Ovary (tissue), 9 donors: Measurements from ENCODE around the gene TRABD2B. TPM values are rescaled to one million over a fixed set of nuclear protein-coding genes. Genes with fewer than 3 reads are reported as not detected.

Experiments used
- DNase-seq, 5 donors: peaks; one replicate each; pipeline ENCODE4 v3.0.0-alpha.2; 2019 to 2020
- H3K27ac ChIP-seq, 2 donors: fragments of 200-600 bp; one replicate each; pipeline versions ENCODE4 v1.5.1 to v1.8.0; 2019 to 2022
- H3K27me3 ChIP-seq: fragments of 200-600 bp; one replicate; pipeline ENCODE4 v1.8.0; 2022
- H3K36me3 ChIP-seq: fragments of 200-600 bp; sonication (generic); one replicate; pipeline ENCODE4 v1.5.1; 2019
- H3K4me1 ChIP-seq: one replicate; pipeline ENCODE4 v1.8.1; 2013; ENCODE audit warnings: mild to moderate bottlenecking, moderate library complexity; ENCODE audit not compliant: insufficient read depth
- H3K4me3 ChIP-seq: fragments of 200-600 bp; sonication (generic); one replicate; pipeline ENCODE4 v1.5.1; 2017
- H3K9me3 ChIP-seq, 2 donors: fragments of 200-600 bp in 1 of 2; sonication (generic) in 1 of 2; one replicate each; pipeline versions ENCODE4 v1.5.1 to v1.8.1; 2013 to 2019; ENCODE audit warnings: mild to moderate bottlenecking in 1 of 2, moderate library complexity in 1 of 2
- CTCF ChIP-seq, 3 donors: fragments of 450-650 bp in 2 of 3; fragments of 200-600 bp in 1 of 3; IDR thresholded peaks; one replicate each; pipeline versions ENCODE4 v1.5.1 to v1.8.0; 2016 to 2022; ENCODE audit warnings: antibody characterized with exemption in 3 of 3, mild to moderate bottlenecking in 1 of 3
- EP300 ChIP-seq: sonication (generic); formaldehyde crosslinking; IDR thresholded peaks from one replicate; pipeline ENCODE4 v1.6.1; 2017; ENCODE audit warnings: antibody characterized with exemption
- POLR2A ChIP-seq: fragments of 450-650 bp; IDR thresholded peaks from one replicate; pipeline ENCODE4 v1.6.1; 2017; ENCODE audit warnings: antibody characterized with exemption, mild to moderate bottlenecking, moderate library complexity
- WGBS, 3 donors: extraction: QIAGEN DNeasy Blood & Tissue Kit in 1 of 3; methylation state at CpG; one replicate each; pipeline versions ENCODE4 v1.1.5 to v1.1.7; 2013 to 2017; 5-methylcytosine and 5-hydroxymethylcytosine counted together
- intact Hi-C, 4 donors: fragments of 100-400 bp; cut with DNase I; formaldehyde crosslinking; loops; one replicate each; pipeline versions ENCODE4 v1.11.0 to v1.15.1; 2022 to 2023
- polyA plus RNA-seq, 2 donors: library from polyadenylated mRNA; stranded (reverse); fragments of 200-250 nt in 1 of 2; fragments of 350-450 nt in 1 of 2; fragmentation: Illumina TruSeq in 1 of 2; extraction: RNeasy Lipid Tissue Mini Kit (QIAGEN cat#74804) in 1 of 2; gene quantifications; one replicate each; pipeline ENCODE4 v1.2.3, GENCODE V29; 2013 to 2014
- total RNA-seq, 7 donors: library from RNA; depleted of rRNA in 2 of 7; stranded (reverse); fragments of >200 nt in 2 of 7; fragmentation: NEBNext Ultra II Directional in 3 of 7; extraction: Animal tissue kit (Norgen Biotek cat#: 25700) in 3 of 7; gene quantifications; one replicate each; pipeline versions ENCODE4 v1.1.0 to v1.2.4, GENCODE V29; 2016 to 2023
- donor health status: DM: no; HTN: no; CAD: no; lungs with moderate emphysema.
- donor health status: DM: no; HTN: no; CAD: no.
- donor health status: Bipolar disorder and iron deficiency.
- donor health status: DM: yes; HTN: yes; CAD: no.
- donor health status: DM: no; HTN: no; CAD: no.
- donor health status: DM: yes; HTN: yes; CAD: no.

Gene TRABD2B
- total and polyA plus RNA-seq, 9 donors, result 0.18 to 1.6 (median 0.52) TPM

- Histone ChIP-seq H3K27ac (no peak overlapping the region), H3K4me3 (no peak overlapping the region), H3K36me3 (no peaks in the 10 kb centered on the region), H3K4me1 (peaks cover 1% of the 10 kb centered on the region), H3K27me3 (no peaks in the 10 kb centered on the region), H3K9me3 (no peaks in the 10 kb centered on the region)
- no peak for DNase-seq
- intact Hi-C loops, result no loop called here
- TF ChIP-seq CTCF (IDR thresholded peaks at IDR 0.05) (no peak), EP300 (no peak), POLR2A (no peak)
- 81 to 87% (median 82%) methylated on average over 2 of the region's 2 CpGs for WGBS, 3 donors
These were observed 25.6 kb downstream of the TRABD2B start for GRCh38 chr1:47971385-47972160.

GRCh38 chr1:47970882-47971281 is 26.3 kb downstream of the TRABD2B start:
- no peak overlapping the region for H3K27ac ChIP-seq
- 90 to 95% (median 91%) methylated on average over 3 of the region's 3 CpGs for WGBS, 3 donors
- H3K4me3 ChIP-seq, result no peak overlapping the region
- no peaks in the 10 kb centered on the region for H3K9me3 ChIP-seq
- no peaks in the 10 kb centered on the region for H3K27me3 ChIP-seq
- peaks cover 1% of the 10 kb centered on the region for H3K4me1 ChIP-seq
- DNase-seq, result no peak
- intact Hi-C loops, result no loop called here
- TF ChIP-seq POLR2A (no peak), EP300 (no peak), CTCF (IDR thresholded peaks at IDR 0.05) (no peak)
- H3K36me3 ChIP-seq, result no peaks in the 10 kb centered on the region

GRCh38 chr1:47969478-47969877 is 27.7 kb downstream of the TRABD2B start:
- H3K4me1 ChIP-seq, result peaks cover 1% of the 10 kb centered on the region
- WGBS, 3 donors, result 90 to 93% (median 92%) methylated on average over 3 of the region's 3 CpGs
- no peaks in the 10 kb centered on the region for H3K27me3 ChIP-seq
- H3K4me3 ChIP-seq, result no peak overlapping the region
- no peak for DNase-seq
- no peak overlapping the region for H3K27ac ChIP-seq
- no peaks in the 10 kb centered on the region for H3K9me3 ChIP-seq
- TF ChIP-seq EP300 (no peak), POLR2A (no peak), CTCF (IDR thresholded peaks at IDR 0.05) (no peak)
- intact Hi-C loops, result no loop called here
- no peaks in the 10 kb centered on the region for H3K36me3 ChIP-seq

GRCh38 chr1:47968556-47968888 is 28.7 kb downstream of the TRABD2B start:
- Histone ChIP-seq H3K36me3 (no peaks in the 10 kb centered on the region), H3K4me1 (peaks cover 3% of the 10 kb centered on the region), H3K4me3 (no peak overlapping the region), H3K9me3 (no peaks in the 10 kb centered on the region), H3K27ac (no peak overlapping the region), H3K27me3 (no peaks in the 10 kb centered on the region)
- DNase-seq, result no peak
- intact Hi-C loops, result no loop called here
- TF ChIP-seq EP300, result no peak
- TF ChIP-seq POLR2A, result no peak
- no peak for TF ChIP-seq CTCF (IDR thresholded peaks at IDR 0.05)
- WGBS, 3 donors, result 92 to 99% (median 96%) methylated on average over 3 of the region's 3 CpGs
